SK-N-SH treated with all-trans-retinoic acid at 6 μM for 48 hours (cell line): Measurements from ENCODE around the gene ZMYND8.

ENCODE experiments used
- ATAC-seq: fragments of 200-7000 bp; cut with Tn5 transposase; 3 replicates; pipeline ENCODE4 v1.9.1; 2020; ENCODE audit warnings: mild to moderate bottlenecking, moderate library complexity
- ARNTL ChIP-seq: fragments of 450-650 bp; formaldehyde crosslinking; IDR thresholded peaks from 2 replicates; pipeline ENCODE4 v1.5.0; 2020; ENCODE audit warnings: low read depth, mild to moderate bottlenecking, moderate library complexity, borderline replicate concordance
- BACH2 ChIP-seq: fragments of 250-450 bp; sonication (Bioruptor Pico); IDR thresholded peaks from 2 replicates; pipeline ENCODE4 v1.9.0; 2021; ENCODE audit warnings: mild to moderate bottlenecking, borderline replicate concordance
- CREB5 ChIP-seq: fragments of 250-450 bp; sonication (Bioruptor Pico); IDR thresholded peaks from 2 replicates; pipeline ENCODE4 v1.5.1; 2020; ENCODE audit warnings: low read depth, mild to moderate bottlenecking, moderate library complexity
- CSDC2 ChIP-seq: fragments of 250-450 bp; sonication (Bioruptor Pico); IDR thresholded peaks from 2 replicates; pipeline ENCODE4 v1.5.0; 2020; ENCODE audit warnings: mild to moderate bottlenecking, moderate library complexity
- CSRNP3 ChIP-seq: fragments of 250-450 bp; sonication (Bioruptor Pico); IDR thresholded peaks from 2 replicates; pipeline ENCODE4 v1.5.1; 2021; ENCODE audit warnings: mild to moderate bottlenecking, moderate library complexity
- ESRRG ChIP-seq: fragments of 250-450 bp; sonication (Bioruptor Pico); IDR thresholded peaks from 2 replicates; pipeline ENCODE4 v1.6.1; 2021; ENCODE audit warnings: mild to moderate bottlenecking
- GLIS3 ChIP-seq: fragments of 250-450 bp; sonication (Bioruptor Pico); IDR thresholded peaks from 2 replicates; pipeline ENCODE4 v1.5.0; 2020; ENCODE audit warnings: mild to moderate bottlenecking, moderate library complexity
- ISL1 ChIP-seq: fragments of 250-450 bp; sonication (Bioruptor Pico); IDR thresholded peaks from 2 replicates; pipeline ENCODE4 v2.1.2; 2022; ENCODE audit warnings: mild to moderate bottlenecking, moderate library complexity
- OSR1 ChIP-seq: fragments of 250-450 bp; sonication (Bioruptor Pico); IDR thresholded peaks from 2 replicates; pipeline ENCODE4 v1.8.0; 2022; ENCODE audit warnings: moderate library complexity, mild to moderate bottlenecking, inconsistent platforms
- PATZ1 ChIP-seq: fragments of 250-450 bp; sonication (Bioruptor Pico); IDR thresholded peaks from 2 replicates; pipeline ENCODE4 v1.8.0; 2020; ENCODE audit warnings: mild to moderate bottlenecking, moderate library complexity, borderline replicate concordance
- POU6F1 ChIP-seq: fragments of 250-450 bp; sonication (Bioruptor Pico); IDR thresholded peaks from 2 replicates; pipeline ENCODE4 v1.8.0; 2021; ENCODE audit warnings: low read depth, mild to moderate bottlenecking, moderate library complexity, borderline replicate concordance
- PPARA ChIP-seq: fragments of 250-450 bp; sonication (Bioruptor Pico); IDR thresholded peaks from 2 replicates; pipeline ENCODE4 v1.5.0; 2020; ENCODE audit warnings: mild to moderate bottlenecking, borderline replicate concordance
- RARB ChIP-seq: fragments of 250-450 bp; sonication (Bioruptor Pico); IDR thresholded peaks from 2 replicates; pipeline ENCODE4 v1.8.0; 2021; ENCODE audit warnings: mild to moderate bottlenecking, moderate library complexity
- SNAI2 ChIP-seq: fragments of 250-450 bp; sonication (Bioruptor Pico); IDR thresholded peaks from 2 replicates; pipeline ENCODE4 v1.5.0; 2020; ENCODE audit warnings: mild to moderate bottlenecking, moderate library complexity
- TCF4 ChIP-seq: fragments of 250-450 bp; sonication (Bioruptor Pico); IDR thresholded peaks from 2 replicates; pipeline ENCODE4 v1.8.0; 2021; ENCODE audit warnings: mild to moderate bottlenecking, moderate library complexity, borderline replicate concordance
- TOX ChIP-seq: fragments of 250-450 bp; sonication (Bioruptor Pico); IDR thresholded peaks from 2 replicates; pipeline ENCODE4 v1.8.0; 2021; ENCODE audit warnings: mild to moderate bottlenecking, moderate library complexity, borderline replicate concordance
- TSHZ2 ChIP-seq: fragments of 250-450 bp; sonication (Bioruptor Pico); IDR thresholded peaks from 2 replicates; pipeline ENCODE4 v1.5.0; 2020; ENCODE audit warnings: mild to moderate bottlenecking, moderate library complexity
- ZC3H10 ChIP-seq: fragments of 250-450 bp; sonication (Bioruptor Pico); IDR thresholded peaks from 2 replicates; pipeline ENCODE4 v1.5.1; 2021; ENCODE audit warnings: mild to moderate bottlenecking, moderate library complexity
- ZFP3 ChIP-seq: fragments of 250-450 bp; sonication (Bioruptor Pico); IDR thresholded peaks from 2 replicates; pipeline ENCODE4 v1.5.0; 2020; ENCODE audit warnings: mild to moderate bottlenecking, moderate library complexity
- ZFP30 ChIP-seq: fragments of 450-650 bp; formaldehyde crosslinking; IDR thresholded peaks from 2 replicates; pipeline ENCODE4 v1.5.0; 2022; ENCODE audit warnings: mild to moderate bottlenecking, moderate library complexity
- ZNF565 ChIP-seq: fragments of 450-650 bp; formaldehyde crosslinking; conservative IDR thresholded peaks from 2 replicates; pipeline ENCODE4 v1.5.0; 2020; ENCODE audit warnings: low read depth, mild to moderate bottlenecking, moderate library complexity
- ZNF70 ChIP-seq: fragments of 450-650 bp; formaldehyde crosslinking; IDR thresholded peaks from 2 replicates; pipeline ENCODE4 v1.5.0; 2020; ENCODE audit warnings: mild to moderate bottlenecking, moderate library complexity
- ZNF8 ChIP-seq: fragments of 450-650 bp; formaldehyde crosslinking; IDR thresholded peaks from 2 replicates; pipeline ENCODE4 v1.5.0; 2020; ENCODE audit warnings: mild to moderate bottlenecking, moderate library complexity

Gene ZMYND8

GRCh38 chr20:47160992-47161391, 195.5 kb downstream of the ZMYND8 start:
- TF ChIP-seq TCF4 (no peak), ZNF70 (no peak), OSR1 (no peak), CSDC2 (CRISPR knock-in tag) (no peak), ZC3H10 (no peak), SNAI2 (no peak), RARB (no peak), ARNTL (CRISPR knock-in tag) (no peak), ESRRG (CRISPR knock-in tag) (no peak), ZNF565 (CRISPR knock-in tag) (no peak), ZNF8 (no peak), CSRNP3 (no peak), ISL1 (CRISPR knock-in tag) (no peak), ZFP3 (CRISPR knock-in tag) (no peak), PPARA (CRISPR knock-in tag) (no peak)
- ATAC-seq: no peak

GRCh38 chr20:47160240-47160639, 196.3 kb downstream of the ZMYND8 start:
- TF ChIP-seq POU6F1 (CRISPR knock-in tag) (no peak), TOX (CRISPR knock-in tag) (no peak), PATZ1 (CRISPR knock-in tag) (no peak), ZNF70 (no peak), CSRNP3 (no peak), CSDC2 (CRISPR knock-in tag) (no peak), ZC3H10 (no peak), ZFP30 (CRISPR knock-in tag) (no peak), RARB (no peak), TSHZ2 (CRISPR knock-in tag) (no peak), PPARA (CRISPR knock-in tag) (no peak), OSR1 (no peak), CREB5 (CRISPR knock-in tag) (no peak), BACH2 (CRISPR knock-in tag) (no peak), ARNTL (CRISPR knock-in tag) (no peak), GLIS3 (no peak), ESRRG (CRISPR knock-in tag) (no peak), ZNF8 (no peak), ISL1 (CRISPR knock-in tag) (no peak), ZNF565 (CRISPR knock-in tag) (no peak)
- no peak for ATAC-seq
